GM19328 (cell line): ENCODE data around the gene XKR8.

Experiments used
- ATAC-seq: cut with Tn5 transposase; IDR thresholded peaks from one replicate; pipeline ENCODE4 v1.9.1; 2021; ENCODE audit warnings: mild to moderate bottlenecking, moderate library complexity; ENCODE audit not compliant: unreplicated experiment

The XKR8 gene

DNA sequence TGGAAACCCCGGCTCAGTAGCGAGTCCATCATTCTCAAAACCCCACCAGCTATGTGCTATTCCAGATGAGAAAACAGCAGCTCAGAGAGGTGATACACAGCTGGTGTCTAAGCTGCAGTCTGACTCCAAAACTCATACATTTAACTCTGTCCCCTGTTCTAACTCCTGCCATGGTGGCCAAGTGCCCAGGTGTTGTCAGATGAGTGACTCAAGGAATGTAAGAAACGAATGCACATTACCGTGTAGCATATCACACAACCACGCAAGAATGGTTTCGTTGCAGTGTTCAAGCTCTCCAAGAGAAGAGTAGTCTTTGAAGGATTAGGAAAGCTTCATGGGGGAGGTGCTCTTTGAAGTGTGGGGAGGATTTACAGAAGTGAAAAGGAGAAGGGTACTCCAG, 4.7 kb upstream of the XKR8 start:
- ATAC-seq: no peak

DNA sequence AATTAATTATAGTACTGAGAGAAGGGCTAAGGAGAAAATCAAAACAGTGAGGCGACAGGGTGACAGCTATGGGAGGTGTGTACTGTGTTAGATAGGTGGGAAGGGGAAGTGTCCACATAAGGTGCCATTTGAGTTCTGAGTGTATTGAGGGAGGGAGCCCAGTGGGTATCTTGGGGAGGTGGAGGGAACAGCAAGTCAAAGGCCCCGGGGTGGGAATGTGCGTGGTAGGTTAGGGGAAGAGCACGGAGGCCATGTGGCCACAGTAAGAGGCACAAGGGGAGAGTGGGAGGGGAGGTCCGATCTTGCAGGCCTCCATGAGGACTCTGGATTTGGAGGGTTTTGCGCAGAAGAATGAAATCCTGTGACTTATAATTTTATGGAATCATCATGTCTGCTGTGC, 3.0 kb upstream of the XKR8 start:
- no peak for ATAC-seq

DNA sequence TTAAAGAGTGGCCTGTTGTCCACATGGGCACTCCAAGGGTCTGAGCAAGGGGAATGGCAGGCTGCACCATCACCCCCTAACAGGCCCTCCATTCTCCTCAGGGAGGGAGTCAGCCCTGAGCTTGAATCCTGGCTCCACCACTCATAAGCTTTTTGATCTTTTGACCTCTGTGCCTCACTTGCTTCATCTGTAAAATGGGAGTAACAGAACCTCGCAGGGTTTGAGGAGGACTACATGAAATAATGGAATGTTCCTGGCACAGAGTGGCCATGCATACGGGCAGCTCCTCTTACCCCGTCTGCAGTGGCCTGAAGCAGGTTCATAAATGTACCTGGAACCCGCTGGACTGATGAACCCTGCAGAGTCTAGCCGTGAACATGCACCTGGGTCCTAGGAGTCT, 2.1 kb upstream of the XKR8 start:
- no peak for ATAC-seq

DNA sequence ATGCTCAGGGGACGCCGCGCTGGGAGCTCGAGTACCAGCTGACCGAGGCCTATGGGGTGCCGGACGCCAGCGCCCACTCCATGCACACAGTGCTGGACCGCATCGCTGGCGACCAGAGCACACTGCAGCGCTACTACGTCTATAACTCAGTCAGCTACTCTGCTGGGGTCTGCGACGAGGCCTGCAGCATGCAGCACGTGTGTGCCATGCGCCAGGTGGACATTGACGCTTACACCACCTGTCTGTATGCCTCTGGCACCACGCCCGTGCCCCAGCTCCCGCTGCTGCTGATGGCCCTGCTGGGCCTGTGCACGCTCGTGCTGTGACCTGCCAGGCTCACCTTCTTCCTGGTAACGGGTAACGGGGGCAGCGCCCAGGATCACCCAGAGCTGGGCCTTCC, 1.3 kb upstream of the XKR8 start:
- no peak for ATAC-seq

DNA sequence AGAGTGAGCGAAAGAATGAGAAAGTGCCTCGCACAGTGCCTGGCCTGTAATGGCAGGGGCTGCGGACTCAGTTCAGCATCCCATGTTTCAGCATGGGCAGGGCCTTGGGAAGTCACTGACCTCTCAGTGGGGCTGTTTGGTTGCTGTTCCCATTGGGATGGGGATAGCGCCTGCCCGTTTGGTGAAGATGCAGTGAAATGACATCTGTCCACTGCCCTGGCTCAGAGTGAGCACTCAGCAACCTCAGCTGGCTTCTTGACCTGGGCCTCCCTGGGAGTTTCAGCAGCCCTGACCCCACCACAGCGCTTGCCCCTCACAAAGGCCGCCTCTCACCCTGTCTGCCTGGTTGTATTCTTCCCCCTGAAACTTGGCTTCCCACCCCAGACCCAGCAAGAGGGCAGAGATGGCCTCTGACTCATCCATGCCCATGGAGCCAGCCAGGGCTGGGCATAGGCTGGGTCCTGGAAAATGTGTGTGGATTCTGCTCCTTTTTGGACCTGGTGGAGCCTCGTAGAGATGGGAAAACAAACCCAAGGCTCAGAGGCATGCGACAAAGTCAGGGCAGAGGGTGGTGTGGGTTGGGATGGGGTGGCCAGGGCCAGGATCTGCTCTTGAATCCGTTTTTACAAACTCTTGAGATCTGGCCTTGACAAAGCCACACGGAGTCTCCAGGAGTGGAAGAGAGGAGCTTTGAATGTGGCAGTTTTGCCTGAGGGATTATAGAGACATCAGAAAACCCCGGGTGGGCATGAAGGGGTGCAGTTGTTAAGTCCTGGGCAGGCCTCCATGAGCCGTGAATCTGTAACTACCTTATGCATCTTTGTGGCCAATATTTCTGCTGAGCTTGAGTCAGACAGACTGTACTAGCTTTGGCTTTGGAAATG, 1.2 kb downstream of the XKR8 start:
- ATAC-seq: no peak

DNA sequence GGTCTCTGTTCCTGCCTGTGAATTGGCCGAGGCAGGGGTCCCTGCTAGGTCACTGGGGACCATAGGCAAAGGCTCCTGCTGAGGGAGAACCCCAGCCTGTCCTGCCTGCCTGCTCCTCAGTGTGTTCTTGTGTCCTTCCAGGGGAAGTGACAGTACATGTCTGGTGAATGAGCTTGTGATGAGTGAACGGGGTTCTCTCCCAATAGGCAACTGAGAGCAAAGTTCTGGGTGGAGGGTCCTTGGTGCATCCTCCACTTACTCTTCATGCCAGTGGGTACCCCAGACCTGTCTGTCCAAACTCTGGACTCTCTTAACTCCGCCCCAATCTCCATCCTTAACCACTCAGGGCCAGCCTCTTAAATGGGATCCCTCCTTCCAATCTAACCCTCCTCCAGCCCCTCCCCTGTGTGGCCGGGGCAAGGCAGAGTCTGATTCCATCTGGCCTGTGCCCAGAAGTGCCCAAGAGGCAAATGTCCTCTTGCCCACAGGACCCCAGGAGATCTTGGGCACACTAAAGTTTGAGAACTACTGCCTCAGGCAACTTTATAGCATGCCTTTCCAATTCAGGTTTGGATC, 2.0 kb downstream of the XKR8 start:
- ATAC-seq: no peak

DNA sequence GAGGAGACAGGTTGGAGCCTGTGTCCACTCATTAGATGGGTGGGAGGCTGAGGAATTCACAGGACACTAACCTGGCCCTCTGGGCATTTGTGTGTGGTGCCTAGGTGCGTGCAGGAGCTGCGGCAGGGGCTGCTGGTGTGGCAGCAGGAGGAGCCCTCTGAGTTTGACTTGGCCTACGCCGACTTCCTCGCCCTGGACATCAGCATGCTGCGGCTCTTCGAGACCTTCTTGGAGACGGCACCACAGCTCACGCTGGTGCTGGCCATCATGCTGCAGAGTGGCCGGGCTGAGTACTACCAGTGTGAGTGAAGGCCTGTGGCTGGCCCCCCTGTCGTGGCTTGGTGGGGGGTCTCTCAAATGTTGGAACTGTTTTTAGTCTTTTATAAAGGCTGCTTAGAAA, 3.6 kb downstream of the XKR8 start:
- no peak for ATAC-seq

DNA sequence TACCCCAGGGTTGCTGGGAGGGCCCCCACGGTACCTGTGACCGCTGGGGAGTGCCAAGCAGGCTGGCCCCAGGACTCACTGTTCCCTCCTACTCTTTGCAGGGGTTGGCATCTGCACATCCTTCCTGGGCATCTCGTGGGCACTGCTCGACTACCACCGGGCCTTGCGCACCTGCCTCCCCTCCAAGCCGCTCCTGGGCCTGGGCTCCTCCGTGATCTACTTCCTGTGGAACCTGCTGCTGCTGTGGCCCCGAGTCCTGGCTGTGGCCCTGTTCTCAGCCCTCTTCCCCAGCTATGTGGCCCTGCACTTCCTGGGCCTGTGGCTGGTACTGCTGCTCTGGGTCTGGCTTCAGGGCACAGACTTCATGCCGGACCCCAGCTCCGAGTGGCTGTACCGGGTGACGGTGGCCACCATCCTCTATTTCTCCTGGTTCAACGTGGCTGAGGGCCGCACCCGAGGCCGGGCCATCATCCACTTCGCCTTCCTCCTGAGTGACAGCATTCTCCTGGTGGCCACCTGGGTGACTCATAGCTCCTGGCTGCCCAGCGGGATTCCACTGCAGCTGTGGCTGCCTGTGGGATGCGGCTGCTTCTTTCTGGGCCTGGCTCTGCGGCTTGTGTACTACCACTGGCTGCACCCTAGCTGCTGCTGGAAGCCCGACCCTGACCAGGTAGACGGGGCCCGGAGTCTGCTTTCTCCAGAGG, 6.8 kb downstream of the XKR8 start:
- no peak for ATAC-seq

DNA sequence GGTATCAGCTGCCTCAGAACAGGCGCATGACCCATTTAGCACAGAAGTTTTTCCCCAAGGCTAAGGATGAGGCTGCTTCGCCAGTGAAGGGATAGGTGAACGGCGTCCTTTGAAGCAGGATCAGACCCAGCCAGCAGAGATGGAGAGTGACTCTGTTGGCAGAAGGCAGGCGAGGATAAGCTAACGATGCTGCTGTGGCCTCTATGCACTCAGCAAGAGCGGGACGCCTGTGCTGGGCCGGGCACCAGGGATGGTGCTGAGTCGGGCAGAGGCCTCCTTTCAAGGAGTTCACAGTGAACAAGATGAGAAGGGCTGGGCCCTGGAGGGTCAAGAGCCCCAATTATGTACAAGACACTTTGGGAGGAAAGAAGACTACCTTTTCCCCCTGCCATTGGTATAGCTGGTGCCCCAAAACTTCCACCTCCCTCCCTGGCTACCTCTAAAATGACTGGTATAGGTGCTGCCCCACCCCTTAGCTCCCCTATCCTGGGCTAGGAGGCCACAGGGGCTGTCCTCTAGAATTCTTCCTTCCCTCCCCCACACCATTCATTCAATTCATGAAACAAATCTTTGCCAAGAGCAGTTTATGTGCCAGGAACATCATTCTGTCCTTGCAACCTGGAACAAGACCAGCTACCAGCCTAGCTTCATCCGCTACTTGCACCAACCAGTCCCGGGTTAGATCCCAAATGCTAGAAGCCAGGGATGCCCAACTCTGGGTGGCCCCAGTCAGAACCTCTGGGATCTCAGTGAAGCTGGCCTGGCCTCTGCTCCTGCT, 7.5 kb downstream of the XKR8 start:
- no peak for ATAC-seq

DNA sequence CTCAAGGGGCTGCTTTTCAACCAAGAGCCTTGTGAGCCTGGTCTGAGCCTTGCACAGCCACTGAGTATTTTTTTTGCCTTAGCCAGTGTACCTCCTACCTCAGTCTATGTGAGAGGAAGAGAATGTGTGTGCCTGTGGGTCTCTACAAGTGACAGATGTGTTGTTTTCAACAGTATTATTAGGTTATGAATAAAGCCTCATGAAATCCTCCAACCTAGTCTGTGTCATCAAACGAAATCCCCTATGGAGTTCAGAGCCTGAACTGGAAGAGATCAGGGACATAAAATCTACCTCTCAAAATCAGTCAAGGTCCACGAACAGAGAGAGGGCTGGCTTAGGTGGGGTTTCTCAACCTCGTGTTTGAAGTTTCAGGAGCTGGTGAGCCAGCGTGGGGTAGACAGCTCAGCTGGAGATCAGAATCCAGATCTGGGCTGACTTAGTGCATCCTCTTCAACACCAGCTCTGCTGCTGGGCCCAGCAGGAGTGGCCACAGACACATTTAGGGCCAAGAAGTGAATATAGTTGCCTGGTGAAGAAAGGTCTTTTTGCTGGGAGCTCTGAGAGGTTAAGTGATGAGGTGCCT, 8.2 kb downstream of the XKR8 start:
- ATAC-seq: no peak

DNA sequence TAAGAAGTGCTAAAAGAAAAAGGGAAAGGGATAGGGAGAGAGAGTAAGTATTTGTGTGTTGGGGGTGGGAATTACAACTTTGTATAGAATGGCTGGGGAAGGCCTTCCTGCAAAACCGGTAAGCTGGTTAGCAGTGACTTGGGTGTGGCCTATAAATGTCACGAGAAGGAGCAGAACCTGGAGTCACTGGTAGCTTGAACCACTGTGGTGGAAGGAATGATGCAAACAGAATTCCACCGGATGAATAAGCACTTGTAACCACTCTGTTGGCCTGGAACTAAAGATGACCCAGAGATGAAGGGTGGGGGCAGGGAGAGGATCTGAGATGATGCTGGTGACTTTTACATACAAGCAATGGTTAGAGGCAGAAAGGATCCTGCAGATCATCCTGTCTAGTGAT, 8.9 kb downstream of the XKR8 start:
- no peak for ATAC-seq

DNA sequence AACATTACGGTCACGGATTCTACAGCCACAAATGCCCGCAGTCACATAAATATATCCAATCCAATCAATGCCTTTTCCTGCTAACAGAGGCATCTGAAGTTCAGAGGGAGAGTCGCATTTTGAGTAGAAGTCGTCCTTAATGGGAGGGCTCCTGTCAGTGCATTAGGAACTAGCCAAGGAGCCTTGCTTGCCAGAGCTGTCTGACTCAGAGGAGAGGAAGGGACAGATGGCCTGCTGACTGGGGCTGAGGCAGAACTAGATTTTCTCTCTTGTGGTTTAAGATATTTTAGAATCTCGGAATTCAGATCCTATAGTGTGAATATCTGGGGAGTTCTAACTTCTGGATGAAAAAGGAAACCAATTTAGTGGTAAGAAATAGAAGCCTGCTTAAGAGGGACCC, 10.6 kb downstream of the XKR8 start:
- no peak for ATAC-seq

DNA sequence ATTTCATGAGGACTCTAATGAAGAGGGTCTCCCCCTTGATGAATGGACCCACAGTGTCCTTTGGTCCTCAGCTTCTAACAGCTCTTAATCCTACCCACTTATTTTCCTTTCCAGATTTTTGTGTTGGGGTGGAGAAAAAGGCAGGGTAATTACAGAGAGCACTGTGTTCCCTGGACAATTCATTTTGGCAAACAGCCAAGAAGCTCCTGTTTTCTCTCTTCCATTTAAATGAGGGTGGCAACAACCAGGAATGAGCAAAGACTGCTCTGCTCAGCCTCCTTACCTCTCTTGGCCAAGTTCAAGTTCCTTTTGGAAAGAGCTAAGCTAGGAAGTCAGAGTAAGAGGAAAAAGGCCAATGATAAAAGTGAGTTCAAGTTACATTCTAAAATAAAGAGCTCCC, 11.9 kb downstream of the XKR8 start:
- ATAC-seq: no peak

DNA sequence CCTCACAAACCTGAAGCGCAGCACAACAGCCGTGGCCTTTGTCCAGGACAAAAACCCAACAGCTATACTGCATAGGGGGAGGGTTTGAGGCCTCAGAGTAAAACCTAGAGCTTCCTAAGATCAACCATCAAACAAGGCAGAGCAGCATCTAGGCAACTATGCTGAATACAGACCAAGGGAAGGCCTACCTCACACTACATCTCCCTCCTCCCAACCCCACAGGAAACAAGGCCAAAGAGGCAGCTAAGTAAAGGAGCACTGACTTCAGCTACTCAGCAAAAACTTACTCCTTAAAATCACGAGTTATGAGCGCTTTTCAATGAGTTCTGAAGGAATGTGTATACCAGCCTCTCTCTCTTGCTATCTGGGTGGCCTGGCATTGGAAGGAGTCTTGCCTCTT, 12.4 kb downstream of the XKR8 start:
- no peak for ATAC-seq

DNA sequence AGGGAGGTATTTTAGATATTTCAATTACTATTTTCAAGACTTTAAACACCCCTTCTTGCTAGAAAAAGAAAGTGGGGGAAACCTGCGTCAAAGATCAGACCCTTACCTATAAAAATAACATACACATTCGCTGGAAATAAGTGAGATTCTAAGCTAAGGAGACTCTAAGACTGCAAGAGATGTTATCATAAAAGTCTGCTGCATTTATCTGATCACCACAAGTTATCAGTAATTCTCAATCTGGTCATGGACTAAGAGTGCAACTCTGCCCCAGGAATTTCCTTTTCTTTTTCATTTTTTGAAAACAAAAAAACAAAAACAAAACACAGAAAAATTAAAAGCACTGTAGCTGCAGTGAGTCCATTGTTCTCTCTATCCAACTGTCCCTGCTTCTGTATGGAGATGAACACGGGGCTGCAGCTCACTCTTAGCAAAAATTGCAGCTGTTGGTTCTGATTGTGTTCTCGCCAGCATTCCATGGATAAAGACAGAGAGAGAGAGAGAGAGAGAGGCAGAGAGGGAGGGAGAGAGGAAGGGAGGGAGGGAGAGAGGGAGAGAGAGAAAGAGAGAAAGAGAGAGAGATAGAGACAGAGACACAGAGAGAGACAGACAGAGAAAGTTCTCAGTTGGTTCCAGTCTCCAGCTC, 14.1 kb downstream of the XKR8 start:
- no peak for ATAC-seq

DNA sequence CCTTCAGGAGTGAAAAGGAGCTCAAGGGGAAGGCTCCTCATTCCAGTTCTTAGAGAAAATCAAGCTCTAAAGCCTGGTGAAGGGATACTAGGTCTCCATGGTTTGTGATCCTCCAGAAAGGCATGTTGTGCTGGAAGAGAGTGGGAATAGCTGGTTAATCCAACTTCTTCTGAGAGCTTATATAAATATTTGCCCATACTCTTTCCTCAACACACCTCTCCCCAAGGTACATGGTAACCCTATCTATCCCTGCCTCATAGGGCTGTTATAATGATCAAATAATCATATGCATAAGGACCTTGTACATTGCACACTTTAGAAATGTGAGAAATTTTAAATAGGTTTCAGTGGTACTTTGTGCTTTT, 14.6 kb downstream of the XKR8 start:
- no peak for ATAC-seq

DNA sequence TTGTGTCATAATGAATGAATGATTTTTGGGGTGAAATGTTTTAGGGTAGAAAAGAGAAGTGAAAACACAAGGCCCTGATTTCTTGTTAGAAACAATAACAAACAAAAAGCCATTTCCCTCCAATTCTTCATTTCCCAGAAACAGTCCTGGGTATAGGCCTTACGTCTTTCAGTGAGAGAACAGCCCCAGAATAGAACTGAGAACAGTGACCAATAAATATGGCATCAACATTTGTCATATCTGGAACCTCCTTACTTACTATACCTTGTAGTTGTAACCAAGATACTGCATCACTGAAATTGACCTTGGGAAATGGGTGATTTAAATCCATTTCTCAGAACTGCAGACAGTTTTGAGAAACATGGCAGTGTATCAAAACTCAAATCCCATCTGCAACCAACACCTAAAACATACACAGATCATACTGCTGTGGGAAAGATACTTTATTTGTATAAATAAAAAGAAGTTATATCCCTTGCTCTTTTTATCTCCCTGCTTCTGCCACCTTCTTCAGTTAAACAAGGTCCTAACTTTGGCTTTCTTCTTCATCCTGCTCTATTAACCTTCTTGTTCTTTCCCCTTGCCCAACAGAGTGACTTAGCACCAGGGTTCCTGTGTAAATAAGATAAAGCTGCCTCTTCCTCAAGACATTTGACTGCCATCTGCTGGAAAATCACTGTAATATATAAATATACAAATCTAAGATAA, 19.5 kb downstream of the XKR8 start:
- ATAC-seq: no peak

DNA sequence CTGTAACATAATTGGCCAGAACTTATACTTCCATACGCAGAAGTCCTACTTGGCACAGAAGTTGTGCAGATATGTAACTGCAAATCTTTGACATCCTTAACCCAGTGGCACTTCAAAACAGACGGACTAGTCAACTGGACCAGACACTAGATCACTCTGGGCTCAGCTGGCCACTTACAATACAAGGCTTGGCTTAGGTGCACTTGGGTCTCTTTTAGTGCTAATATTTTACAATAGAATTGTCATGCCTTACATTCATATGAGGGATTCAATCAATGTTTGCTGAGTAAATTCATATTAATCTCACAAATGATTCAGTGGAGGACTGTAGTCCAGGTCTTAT, 20.1 kb downstream of the XKR8 start:
- no peak for ATAC-seq

DNA sequence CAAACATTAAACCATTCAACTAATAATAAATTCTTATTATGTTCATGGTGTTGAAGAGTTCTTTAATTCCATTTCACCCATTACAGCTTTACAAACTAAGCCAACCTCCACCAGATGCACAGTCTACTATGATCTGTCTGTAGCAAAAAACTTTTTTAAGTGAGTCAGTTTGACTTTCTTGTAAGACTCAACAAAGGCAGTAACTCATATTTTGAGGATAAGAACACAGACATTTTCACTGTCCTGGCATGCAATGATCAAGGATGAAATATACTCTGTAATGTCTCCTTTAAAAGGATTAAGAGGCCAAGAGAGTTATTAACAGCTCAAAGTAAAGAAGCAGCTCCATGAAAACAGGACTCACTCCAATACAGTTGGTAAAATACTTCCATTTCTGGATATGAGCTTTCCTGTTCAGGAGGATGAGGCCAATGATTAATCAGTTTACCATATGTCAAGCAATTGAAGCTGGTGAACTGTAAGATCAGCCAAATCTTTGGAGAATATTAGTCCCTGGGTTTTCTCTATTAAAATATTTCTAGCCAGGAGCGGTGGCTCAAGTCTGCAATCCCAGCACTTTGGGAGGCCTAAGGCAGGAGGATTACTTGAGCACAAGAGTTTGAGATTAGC, 20.6 kb downstream of the XKR8 start:
- ATAC-seq: no peak

DNA sequence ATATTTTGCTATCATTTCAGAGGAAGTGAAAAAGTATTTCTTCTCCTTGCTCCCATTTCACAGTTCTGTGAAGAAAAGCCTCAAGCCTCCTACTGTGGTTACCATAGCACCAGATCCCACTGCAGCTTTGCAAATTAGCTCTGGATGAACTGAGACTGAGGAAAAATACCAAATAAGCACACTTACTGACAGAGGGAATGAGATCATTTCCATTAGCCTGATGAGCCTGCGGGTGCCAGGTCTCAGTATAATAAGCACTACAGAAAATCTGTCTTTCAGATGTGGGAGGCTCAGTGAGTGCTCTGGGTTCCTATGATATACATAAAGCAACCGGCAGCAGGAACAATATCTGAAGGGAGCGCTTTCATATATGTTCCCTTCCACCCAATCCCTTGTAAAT, 21.4 kb downstream of the XKR8 start:
- ATAC-seq: no peak
